K562 (cell line): ENCODE results near the gene DCST1.

ENCODE experiments used
- ATF2 ChIP-seq: sonication (generic); formaldehyde crosslinking; IDR thresholded peaks from 2 replicates; pipeline ENCODE4 v1.8.1; 2022; ENCODE audit warnings: missing genetic modification reagents
- E2F8 ChIP-seq: fragments of 450-650 bp; IDR thresholded peaks from 2 replicates; pipeline ENCODE4 v1.7.1; 2018; ENCODE audit warnings: mild to moderate bottlenecking, low read depth; ENCODE audit not compliant: partially characterized antibody
- EZH2 ChIP-seq: IDR thresholded peaks from 2 replicates; pipeline ENCODE4 v1.6.1; 2012; ENCODE audit warnings: low read depth, mild to moderate bottlenecking, inconsistent platforms, low read length, borderline replicate concordance
- FOXA3 ChIP-seq, 2 experiments: fragments of 450-650 bp in 1 of 2; sonication (generic) in 1 of 2; formaldehyde crosslinking; IDR thresholded peaks in 1 of 2; conservative IDR thresholded peaks in 1 of 2; 2 replicates each; pipeline versions ENCODE4 v1.4.0 to v1.8.0; 2020 to 2022; ENCODE audit warnings: mild to moderate bottlenecking in 2 of 2, missing genetic modification reagents in 1 of 2
- HNRNPH1 ChIP-seq: fragments of 200-400 bp; formaldehyde crosslinking; optimal IDR thresholded peaks from 2 replicates; pipeline ENCODE3; 2017; ENCODE audit warnings: low read depth, mild to moderate bottlenecking, low read length, moderate library complexity
- MAZ ChIP-seq, 2 experiments: fragments of 450-650 bp in 1 of 2; sonication (generic) in 1 of 2; formaldehyde crosslinking; IDR thresholded peaks in 1 of 2; conservative IDR thresholded peaks in 1 of 2; 2 replicates each; pipeline versions ENCODE4 v1.4.0 to v1.5.0; 2020; ENCODE audit warnings: mild to moderate bottlenecking in 1 of 2, missing genetic modification reagents in 1 of 2
- NR1H2 ChIP-seq: sonication (generic); formaldehyde crosslinking; IDR thresholded peaks from 2 replicates; pipeline ENCODE4 v1.4.0; 2020; ENCODE audit warnings: mild to moderate bottlenecking, missing genetic modification reagents
- VEZF1 ChIP-seq: fragments of 200-800 bp; sonication (Bioruptor generic); IDR thresholded peaks from 2 replicates; pipeline ENCODE4 v1.6.1; 2017; ENCODE audit warnings: missing genetic modification characterization, missing compliant biosample characterization
- ZBED1 ChIP-seq: IDR thresholded peaks from 2 replicates; pipeline ENCODE4 v1.6.1; 2014
- ZFPM2 ChIP-seq: fragments of 250-450 bp; sonication (Bioruptor Pico); IDR thresholded peaks from 2 replicates; pipeline ENCODE4 v1.5.1; 2022; ENCODE audit warnings: mild to moderate bottlenecking
- TF ChIP-seq, protein P1 (sequence below), 3 experiments: IDR thresholded peaks in 2 of 3; conservative IDR thresholded peaks in 1 of 3; 2 replicates each; pipeline ENCODE4 v1.5.1; 2011 to 2012; ENCODE audit warnings: low read length in 3 of 3, mild to moderate bottlenecking in 3 of 3, control low read depth in 2 of 3, improper control_type of control experiment in 1 of 3, inconsistent platforms in 1 of 3, low read depth in 1 of 3, mixed read lengths in 1 of 3, moderate library complexity in 1 of 3; ENCODE audit not compliant: insufficient read depth in 2 of 3
- TF ChIP-seq, protein P2 (sequence below): sonication (generic); formaldehyde crosslinking; IDR thresholded peaks from 2 replicates; pipeline ENCODE4 v1.8.1; 2023; ENCODE audit warnings: mild to moderate bottlenecking, missing genetic modification reagents

- TF ChIP-seq ZBED1: no peak
- no peak for TF ChIP-seq HNRNPH1
- no peak for TF ChIP-seq ZFPM2 (CRISPR knock-in tag)
- TF ChIP-seq, protein P1, sequence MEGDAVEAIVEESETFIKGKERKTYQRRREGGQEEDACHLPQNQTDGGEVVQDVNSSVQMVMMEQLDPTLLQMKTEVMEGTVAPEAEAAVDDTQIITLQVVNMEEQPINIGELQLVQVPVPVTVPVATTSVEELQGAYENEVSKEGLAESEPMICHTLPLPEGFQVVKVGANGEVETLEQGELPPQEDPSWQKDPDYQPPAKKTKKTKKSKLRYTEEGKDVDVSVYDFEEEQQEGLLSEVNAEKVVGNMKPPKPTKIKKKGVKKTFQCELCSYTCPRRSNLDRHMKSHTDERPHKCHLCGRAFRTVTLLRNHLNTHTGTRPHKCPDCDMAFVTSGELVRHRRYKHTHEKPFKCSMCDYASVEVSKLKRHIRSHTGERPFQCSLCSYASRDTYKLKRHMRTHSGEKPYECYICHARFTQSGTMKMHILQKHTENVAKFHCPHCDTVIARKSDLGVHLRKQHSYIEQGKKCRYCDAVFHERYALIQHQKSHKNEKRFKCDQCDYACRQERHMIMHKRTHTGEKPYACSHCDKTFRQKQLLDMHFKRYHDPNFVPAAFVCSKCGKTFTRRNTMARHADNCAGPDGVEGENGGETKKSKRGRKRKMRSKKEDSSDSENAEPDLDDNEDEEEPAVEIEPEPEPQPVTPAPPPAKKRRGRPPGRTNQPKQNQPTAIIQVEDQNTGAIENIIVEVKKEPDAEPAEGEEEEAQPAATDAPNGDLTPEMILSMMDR (IDR thresholded peaks at IDR 0.05 in 2 of 3, conservative IDR thresholded peaks at IDR 0.05 in 1 of 3; ENCODE audit: insufficient read depth in 2 of 3, low read depth in 1 of 3, low read length in 3 of 3): no peak
- TF ChIP-seq E2F8: no peak
- no peak for TF ChIP-seq ATF2 (CRISPR knock-in tag)
- TF ChIP-seq EZH2: no peak
- TF ChIP-seq NR1H2 (CRISPR knock-in tag): no peak
- TF ChIP-seq VEZF1 (CRISPR knock-in tag): no peak
- TF ChIP-seq, protein P2, sequence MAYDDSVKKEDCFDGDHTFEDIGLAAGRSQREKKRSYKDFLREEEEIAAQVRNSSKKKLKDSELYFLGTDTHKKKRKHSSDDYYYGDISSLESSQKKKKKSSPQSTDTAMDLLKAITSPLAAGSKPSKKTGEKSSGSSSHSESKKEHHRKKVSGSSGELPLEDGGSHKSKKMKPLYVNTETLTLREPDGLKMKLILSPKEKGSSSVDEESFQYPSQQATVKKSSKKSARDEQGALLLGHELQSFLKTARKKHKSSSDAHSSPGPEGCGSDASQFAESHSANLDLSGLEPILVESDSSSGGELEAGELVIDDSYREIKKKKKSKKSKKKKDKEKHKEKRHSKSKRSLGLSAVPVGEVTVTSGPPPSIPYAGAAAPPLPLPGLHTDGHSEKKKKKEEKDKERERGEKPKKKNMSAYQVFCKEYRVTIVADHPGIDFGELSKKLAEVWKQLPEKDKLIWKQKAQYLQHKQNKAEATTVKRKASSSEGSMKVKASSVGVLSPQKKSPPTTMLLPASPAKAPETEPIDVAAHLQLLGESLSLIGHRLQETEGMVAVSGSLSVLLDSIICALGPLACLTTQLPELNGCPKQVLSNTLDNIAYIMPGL (CRISPR knock-in tag): no peak
- TF ChIP-seq FOXA3 (CRISPR knock-in tag; conservative IDR thresholded peaks at IDR 0.05 in 1 of 2, IDR thresholded peaks at IDR 0.05 in 1 of 2): no peak
- no peak for TF ChIP-seq MAZ (CRISPR knock-in tag; conservative IDR thresholded peaks at IDR 0.05 in 1 of 2, IDR thresholded peaks at IDR 0.05 in 1 of 2)
Measured at GRCh38 chr1:155026588-155026987, 7.0 kb upstream of the DCST1 start.
